Vagina (tissue), 2 donors: ENCODE measurements around the gene RBM10. TPM values are rescaled to one million over a fixed set of nuclear protein-coding genes. Genes with fewer than 3 reads are reported as not detected.

Experiments
- DNase-seq, 2 donors: peaks; one replicate each; pipeline ENCODE4 v3.0.0-alpha.2; 2017; ENCODE audit errors: extremely low spot score in 2 of 2
- H3K27ac ChIP-seq: fragments of 200-600 bp; sonication (generic); one replicate; pipeline ENCODE4 v1.5.1; 2019
- H3K27me3 ChIP-seq: fragments of 200-600 bp; sonication (generic); one replicate; pipeline ENCODE4 v1.5.1; 2019
- H3K36me3 ChIP-seq, 2 donors: fragments of 200-600 bp; sonication (generic); one replicate each; pipeline ENCODE4 v1.5.1; 2017 to 2019
- H3K4me1 ChIP-seq: fragments of 200-600 bp; sonication (generic); one replicate; pipeline ENCODE4 v1.5.1; 2019
- H3K4me3 ChIP-seq, 2 donors: fragments of 200-600 bp; sonication (generic); 1 replicate in 1 of 2; 2 replicates in 1 of 2; pipeline ENCODE4 v1.5.1; 2016 to 2019
- H3K9me3 ChIP-seq: fragments of 200-600 bp; sonication (generic); one replicate; pipeline ENCODE4 v1.5.1; 2019
- CTCF ChIP-seq, 3 experiments: fragments of 450-650 bp in 2 of 3; fragments of 200-600 bp in 1 of 3; sonication (generic) in 1 of 3; IDR thresholded peaks; one replicate each; pipeline ENCODE4 v1.5.1; 2017 to 2019; ENCODE audit warnings: antibody characterized with exemption in 3 of 3, mild to moderate bottlenecking in 2 of 3, moderate library complexity in 2 of 3
- POLR2A ChIP-seq, 2 donors: fragments of 450-650 bp; IDR thresholded peaks; one replicate each; pipeline ENCODE4 v1.6.1; 2017; ENCODE audit warnings: antibody characterized with exemption in 2 of 2, mild to moderate bottlenecking in 2 of 2, moderate library complexity in 2 of 2
- POLR2AphosphoS5 ChIP-seq, 2 donors: sonication (generic); formaldehyde crosslinking; IDR thresholded peaks; one replicate each; pipeline ENCODE4 v1.9.0; 2017; ENCODE audit warnings: antibody characterized with exemption in 2 of 2, mild to moderate bottlenecking in 2 of 2, low read depth in 1 of 2; ENCODE audit not compliant: insufficient read depth in 1 of 2
- intact Hi-C: fragments of 100-400 bp; cut with DNase I; formaldehyde crosslinking; loops from one replicate; pipeline ENCODE4 v1.15.1; 2023
- total RNA-seq: library from RNA; depleted of rRNA; stranded (reverse); fragments of >200 nt; gene quantifications from one replicate; pipeline ENCODE4 v1.2.3, GENCODE V29; 2016

The RBM10 gene
- total RNA-seq, 1 donor from 2014 or later: 32.4 TPM

- Histone ChIP-seq H3K4me3 (no peak overlapping the region), H3K9me3 (no peaks in the 10 kb centered on the region), H3K4me1 (no peaks in the 10 kb centered on the region), H3K27ac (no peak overlapping the region), H3K36me3 (peaks cover 0 to 28% of the 10 kb centered on the region in 2 donors), H3K27me3 (no peaks in the 10 kb centered on the region)
- peak in 1 of 2 donors; percentile 92 for DNase-seq
- intact Hi-C loops: no loop called here
- TF ChIP-seq POLR2A (IDR thresholded peaks at IDR 0.05): no peak
- no peak for TF ChIP-seq POLR2AphosphoS5 (IDR thresholded peaks at IDR 0.05; ENCODE audit: insufficient read depth in 1 of 2, low read depth in 1 of 2)
- no peak for TF ChIP-seq CTCF (IDR thresholded peaks at IDR 0.05)
Observed at GRCh38 chrX:47170861-47171692, 26.1 kb downstream of the RBM10 start.

- H3K4me1 ChIP-seq: no peaks in the 10 kb centered on the region
- H3K4me3 ChIP-seq: no peak overlapping the region
- H3K27ac ChIP-seq: no peak overlapping the region
- DNase-seq: no peak
- TF ChIP-seq POLR2A (IDR thresholded peaks at IDR 0.05) (no peak), CTCF (IDR thresholded peaks at IDR 0.05) (no peak), POLR2AphosphoS5 (IDR thresholded peaks at IDR 0.05; ENCODE audit: insufficient read depth in 1 of 2, low read depth in 1 of 2) (no peak)
- intact Hi-C loops: no loop called here
- no peaks in the 10 kb centered on the region for H3K27me3 ChIP-seq
- H3K9me3 ChIP-seq: no peaks in the 10 kb centered on the region
- H3K36me3 ChIP-seq: peaks cover 0 to 38% of the 10 kb centered on the region in 2 donors
Observed at GRCh38 chrX:47171996-47172395, 27.0 kb downstream of the RBM10 start.

- TF ChIP-seq CTCF (IDR thresholded peaks at IDR 0.05): no peak
- no peak for TF ChIP-seq POLR2A (IDR thresholded peaks at IDR 0.05)
- TF ChIP-seq POLR2AphosphoS5 (IDR thresholded peaks at IDR 0.05; ENCODE audit: insufficient read depth in 1 of 2, low read depth in 1 of 2): no peak
- no peaks in the 10 kb centered on the region for H3K9me3 ChIP-seq
- peak in 1 of 2 donors; percentile 55 for DNase-seq
- H3K4me1 ChIP-seq: no peaks in the 10 kb centered on the region
- H3K36me3 ChIP-seq: peaks cover 0 to 43% of the 10 kb centered on the region in 2 donors
- intact Hi-C loops: no loop called here
- H3K4me3 ChIP-seq: no peak overlapping the region
- H3K27ac ChIP-seq: no peak overlapping the region
- no peaks in the 10 kb centered on the region for H3K27me3 ChIP-seq
Observed at GRCh38 chrX:47172549-47172948, 27.5 kb downstream of the RBM10 start.

GRCh38 chrX:47172971-47173792, 28.2 kb downstream of the RBM10 start:
- no peak for TF ChIP-seq CTCF (IDR thresholded peaks at IDR 0.05)
- TF ChIP-seq POLR2AphosphoS5 (IDR thresholded peaks at IDR 0.05; ENCODE audit: insufficient read depth in 1 of 2, low read depth in 1 of 2): no peak
- TF ChIP-seq POLR2A (IDR thresholded peaks at IDR 0.05): no peak
- no peaks in the 10 kb centered on the region for H3K9me3 ChIP-seq
- no peaks in the 10 kb centered on the region for H3K4me1 ChIP-seq
- no peak overlapping the region for H3K4me3 ChIP-seq
- peaks cover 0 to 49% of the 10 kb centered on the region in 2 donors for H3K36me3 ChIP-seq
- H3K27me3 ChIP-seq: no peaks in the 10 kb centered on the region
- H3K27ac ChIP-seq: no peak overlapping the region
- peak in 1 of 2 donors; percentile 64 for DNase-seq
- intact Hi-C loops: no loop called here
